Kidney (tissue), 14 donors: ENCODE measurements around the gene STK16. TPM values are rescaled to one million over a fixed set of nuclear protein-coding genes. Genes with fewer than 3 reads are reported as not detected.

ENCODE experiments used
- DNase-seq, 5 donors: peaks; one replicate each; pipeline ENCODE4 v3.0.0-alpha.2; 2013 to 2020
- FAIRE-seq: peaks from 2 replicates; lab custom pipeline; 2012; peaks lifted over from hg19 to GRCh38; lab: Jason Lieb, UNC
- H3K27ac ChIP-seq, 2 donors: one replicate each; pipeline ENCODE4 v1.7.0; 2013; ENCODE audit warnings: low read depth in 2 of 2, low read length in 2 of 2, inconsistent platforms in 1 of 2
- H3K27me3 ChIP-seq: one replicate; pipeline ENCODE4 v1.7.1; 2013; ENCODE audit warnings: low read length, inconsistent platforms; ENCODE audit not compliant: control insufficient read depth, insufficient read depth
- H3K36me3 ChIP-seq, 3 donors: one replicate each; pipeline versions ENCODE4 v1.7.0 to v1.7.1; 2013; ENCODE audit warnings: low read length in 3 of 3, control low read depth in 1 of 3, inconsistent platforms in 1 of 3; ENCODE audit not compliant: insufficient read depth in 3 of 3, control insufficient read depth in 2 of 3
- H3K4me1 ChIP-seq, 3 donors: one replicate each; pipeline versions ENCODE4 v1.7.0 to v1.7.1; 2013; ENCODE audit warnings: low read length in 3 of 3, inconsistent platforms in 1 of 3, low read depth in 1 of 3; ENCODE audit not compliant: control insufficient read depth in 2 of 3, insufficient read depth in 2 of 3
- H3K4me3 ChIP-seq, 3 donors: one replicate each; pipeline versions ENCODE4 v1.7.0 to v1.8.1; 2013; ENCODE audit warnings: low read length in 3 of 3, control low read depth in 1 of 3, inconsistent platforms in 1 of 3
- H3K9ac ChIP-seq, 3 donors: one replicate each; pipeline versions ENCODE4 v1.7.0 to v1.7.1; 2013; ENCODE audit warnings: low read length in 3 of 3, control low read depth in 1 of 3, inconsistent platforms in 1 of 3
- H3K9me3 ChIP-seq, 3 donors: one replicate each; pipeline versions ENCODE4 v1.7.0 to v1.7.1; 2013; ENCODE audit warnings: low read length in 3 of 3, control low read depth in 1 of 3, inconsistent platforms in 1 of 3; ENCODE audit not compliant: control insufficient read depth in 2 of 3, insufficient read depth in 1 of 3
- intact Hi-C: fragments of 100-400 bp; cut with DNase I; formaldehyde crosslinking; loops from one replicate; pipeline ENCODE4 v1.11.1; 2022
- polyA plus RNA-seq: library from polyadenylated mRNA; stranded (reverse); fragments of 350-450 nt; fragmentation: Illumina TruSeq; extraction: RNeasy Lipid Tissue Mini Kit (QIAGEN cat#74804); gene quantifications from one replicate; pipeline ENCODE4 v1.2.3, GENCODE V29; 2014; ENCODE audit warnings: low read depth, low replicate concordance; ENCODE audit not compliant: insufficient read depth
- total RNA-seq: library from RNA; stranded (reverse); fragmentation: NEBNext Ultra II Directional; extraction: Animal tissue kit (Norgen Biotek cat#: 25700); gene quantifications from one replicate; pipeline ENCODE4 v1.2.1, GENCODE V29; 2021
- TF ChIP-seq, protein P1 (sequence below): IDR thresholded peaks from 3 replicates; pipeline ENCODE4 v1.5.1; 2012; ENCODE audit warnings: mild to moderate bottlenecking, moderate library complexity, borderline replicate concordance; ENCODE audit not compliant: insufficient read depth; ENCODE audit errors: extremely low read depth
- donor health status: control.
- donor health status: control.
- donor health status: control.
- donor health status: control.
- donor health status: control.
- donor health status: DM: yes; HTN: yes; CAD: no.
- donor health status: Normal renal cell carcinoma (clear cell type).

STK16 gene
- total and polyA plus RNA-seq, 2 donors from 2014 or later, result 29.9 to 53.8 TPM

DNA sequence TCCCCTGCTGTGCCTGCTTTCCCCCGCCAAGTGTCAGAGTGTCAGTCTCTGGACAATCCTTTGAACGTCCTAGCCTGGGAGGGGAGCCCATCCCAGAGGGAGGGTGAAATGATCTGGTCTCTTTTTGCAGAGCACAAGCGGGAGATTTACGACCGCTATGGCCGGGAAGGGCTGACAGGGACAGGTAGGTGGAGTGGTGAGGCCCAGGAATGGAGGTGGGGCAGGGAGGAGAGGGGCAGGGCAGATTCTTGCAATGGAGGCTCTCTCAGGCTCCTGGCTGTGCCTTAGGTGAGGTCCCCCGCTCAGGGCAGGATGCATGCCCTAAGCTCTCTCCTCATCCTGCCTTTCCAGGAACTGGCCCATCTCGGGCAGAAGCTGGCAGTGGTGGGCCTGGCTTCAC lies 36.3 kb downstream of the STK16 start:
- H3K27ac ChIP-seq, result no peak overlapping the region

DNA sequence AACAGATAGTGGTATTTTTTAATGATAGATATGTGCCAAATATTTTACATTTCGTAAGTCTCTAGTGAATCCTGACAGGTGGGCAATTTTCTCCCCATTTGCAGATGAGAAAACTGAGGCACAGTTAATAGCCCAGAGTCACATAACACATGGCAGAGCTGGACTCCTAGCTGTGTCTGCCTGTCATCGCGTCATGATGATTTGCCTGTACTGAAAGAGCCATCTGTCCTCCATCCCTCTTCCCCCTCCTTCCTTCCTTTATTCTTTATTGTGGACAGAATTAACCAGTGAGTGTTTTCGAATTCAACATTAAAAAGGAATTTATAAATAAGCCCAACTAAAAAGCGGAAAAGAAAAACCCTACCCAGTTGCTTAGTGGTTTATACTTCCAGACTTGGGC lies 37.1 kb downstream of the STK16 start:
- Histone ChIP-seq H3K4me1 (peaks cover 8 to 24% (median 16%) of the 10 kb centered on the region in 3 donors), H3K9ac (no peak overlapping the region), H3K36me3 (peaks cover 0 to 15% (median 9%) of the 10 kb centered on the region in 3 donors), H3K27ac (no peak overlapping the region), H3K27me3 (no peaks in the 10 kb centered on the region), H3K4me3 (no peak overlapping the region), H3K9me3 (no peaks in the 10 kb centered on the region)
- intact Hi-C loops, result loop anchor here (10.0 kb wide), 1 partner anchor 118 kb away; the partner anchor contains the start of gene NHEJ1
- DNase-seq (no peak), FAIRE-seq (no peak)
- TF ChIP-seq, protein P1, sequence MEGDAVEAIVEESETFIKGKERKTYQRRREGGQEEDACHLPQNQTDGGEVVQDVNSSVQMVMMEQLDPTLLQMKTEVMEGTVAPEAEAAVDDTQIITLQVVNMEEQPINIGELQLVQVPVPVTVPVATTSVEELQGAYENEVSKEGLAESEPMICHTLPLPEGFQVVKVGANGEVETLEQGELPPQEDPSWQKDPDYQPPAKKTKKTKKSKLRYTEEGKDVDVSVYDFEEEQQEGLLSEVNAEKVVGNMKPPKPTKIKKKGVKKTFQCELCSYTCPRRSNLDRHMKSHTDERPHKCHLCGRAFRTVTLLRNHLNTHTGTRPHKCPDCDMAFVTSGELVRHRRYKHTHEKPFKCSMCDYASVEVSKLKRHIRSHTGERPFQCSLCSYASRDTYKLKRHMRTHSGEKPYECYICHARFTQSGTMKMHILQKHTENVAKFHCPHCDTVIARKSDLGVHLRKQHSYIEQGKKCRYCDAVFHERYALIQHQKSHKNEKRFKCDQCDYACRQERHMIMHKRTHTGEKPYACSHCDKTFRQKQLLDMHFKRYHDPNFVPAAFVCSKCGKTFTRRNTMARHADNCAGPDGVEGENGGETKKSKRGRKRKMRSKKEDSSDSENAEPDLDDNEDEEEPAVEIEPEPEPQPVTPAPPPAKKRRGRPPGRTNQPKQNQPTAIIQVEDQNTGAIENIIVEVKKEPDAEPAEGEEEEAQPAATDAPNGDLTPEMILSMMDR, result no peak

More for the DNA sequence above, 36.3 kb downstream of the STK16 start:
- Histone ChIP-seq H3K27me3 (no peaks in the 10 kb centered on the region), H3K9me3 (no peaks in the 10 kb centered on the region), H3K4me1 (peaks cover 8 to 24% (median 16%) of the 10 kb centered on the region in 3 donors), H3K9ac (no peak overlapping the region), H3K4me3 (no peak overlapping the region), H3K36me3 (peaks cover 0 to 15% (median 9%) of the 10 kb centered on the region in 3 donors)
- TF ChIP-seq, protein P1, result no peak
- DNase-seq (no peak), FAIRE-seq (no peak)
- intact Hi-C loops, result loop anchor here (10.0 kb wide), 1 partner anchor 117 kb away; the partner anchor contains the start of gene NHEJ1

DNA sequence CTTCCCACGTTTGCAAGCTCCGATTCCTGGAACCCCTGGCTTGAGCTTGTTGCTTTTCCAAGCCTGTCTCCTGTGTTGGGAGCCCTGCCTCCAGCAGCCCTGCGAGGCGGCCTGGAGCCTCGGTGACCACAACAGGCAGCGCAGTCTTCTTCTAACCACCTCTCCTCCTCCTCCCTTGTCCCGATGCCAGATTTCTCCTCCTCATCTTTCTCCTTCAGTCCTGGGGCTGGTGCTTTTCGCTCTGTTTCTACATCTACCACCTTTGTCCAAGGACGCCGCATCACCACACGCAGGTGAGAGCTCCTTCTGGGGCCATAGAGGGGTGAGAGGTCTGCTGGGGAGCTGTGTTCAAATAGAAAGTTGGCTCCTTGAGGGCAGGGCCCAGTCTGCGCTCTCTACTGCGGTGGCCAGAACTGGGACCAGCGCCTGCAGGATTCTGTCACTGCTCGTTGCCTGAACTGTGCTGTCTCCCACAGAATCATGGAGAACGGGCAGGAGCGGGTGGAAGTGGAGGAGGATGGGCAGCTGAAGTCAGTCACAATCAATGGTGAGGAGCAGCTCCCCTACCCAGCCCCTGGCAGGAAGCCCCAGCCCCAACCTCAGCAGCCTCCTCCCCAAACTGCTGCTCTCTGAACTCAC lies 37.8 kb downstream of the STK16 start:
- Histone ChIP-seq H3K4me1 (peaks cover 5 to 18% (median 13%) of the 10 kb centered on the region in 3 donors), H3K9me3 (no peaks in the 10 kb centered on the region), H3K9ac (no peak overlapping the region), H3K27ac (no peak overlapping the region), H3K4me3 (no peak overlapping the region), H3K36me3 (peaks cover 0 to 15% (median 9%) of the 10 kb centered on the region in 3 donors), H3K27me3 (no peaks in the 10 kb centered on the region)
- no peak for DNase-seq
- intact Hi-C loops, result loop anchor here (10.0 kb wide), 1 partner anchor 118 kb away; the partner anchor contains the start of gene NHEJ1
- TF ChIP-seq, protein P1, result no peak
- FAIRE-seq, result no peak
